ENCODE results near the gene NXPH2.
"Not testable (repeated sequence)": the region's sequence is repeated elsewhere in the genome, so short reads cannot be mapped to it uniquely, and the experiment has no call there.

Gene NXPH2

GRCh38 chr2:138648606-138649005 is 131.6 kb downstream of the NXPH2 start:
- Histone ChIP-seq H2AFZ (ENCODE audit: low read depth, low read length) (no peak overlapping the region), H3K36me3 (replicated peaks; ENCODE audit: low read depth, low read length) (no peaks in the 10 kb centered on the region), H3K4me2 (ENCODE audit: low read length) (no peak overlapping the region), H3K27me3 (ENCODE audit: low read depth, low read length) (no peaks in the 10 kb centered on the region), H4K20me1 (ENCODE audit: insufficient read depth, low read length) (no peaks in the 10 kb centered on the region), H3K9ac (ENCODE audit: low read length) (no peak overlapping the region), H3K4me1 (ENCODE audit: low read length) (no peaks in the 10 kb centered on the region), H3K9me3 (ENCODE audit: insufficient read depth, low read length) (no peaks in the 10 kb centered on the region), H3K79me2 (ENCODE audit: low read length) (no peaks in the 10 kb centered on the region), H3K4me3 (ENCODE audit: low read length) (no peak overlapping the region), H3K27ac (ENCODE audit: low read length) (no peak overlapping the region)
- TF ChIP-seq CTCF (IDR thresholded peaks at IDR 0.05; ENCODE audit: low read depth, low read length) (no peak), EZH2phosphoT487 (IDR thresholded peaks at IDR 0.05; ENCODE audit: low read depth) (no peak)

GRCh38 chr2:138644776-138645175 is 135.4 kb downstream of the NXPH2 start:
- not testable (repeated sequence) for H4K20me1 ChIP-seq (ENCODE audit: insufficient read depth, low read length); H2AFZ ChIP-seq (ENCODE audit: low read depth, low read length); H3K9me3 ChIP-seq (ENCODE audit: insufficient read depth, low read length); H3K4me2 ChIP-seq (ENCODE audit: low read length); H3K27me3 ChIP-seq (ENCODE audit: low read depth, low read length); H3K4me1 ChIP-seq (ENCODE audit: low read length); H3K36me3 ChIP-seq (replicated peaks; ENCODE audit: low read depth, low read length); H3K79me2 ChIP-seq (ENCODE audit: low read length); H3K9ac ChIP-seq (ENCODE audit: low read length); H3K27ac ChIP-seq (ENCODE audit: low read length); H3K4me3 ChIP-seq (ENCODE audit: low read length)

GRCh38 chr2:138640921-138641676 is 139.1 kb downstream of the NXPH2 start:
- no peaks in the 10 kb centered on the region for H3K4me1 ChIP-seq (ENCODE audit: low read length)

GRCh38 chr2:138637686-138638085 is 142.5 kb downstream of the NXPH2 start:
- Histone ChIP-seq H3K27me3 (ENCODE audit: low read depth, low read length) (peaks cover 8% of the 10 kb centered on the region; the same call in 1 of the 2 replicates), H3K4me2 (ENCODE audit: low read length) (no peak overlapping the region), H3K9me3 (ENCODE audit: insufficient read depth, low read length) (no peaks in the 10 kb centered on the region), H3K27ac (ENCODE audit: low read length) (no peak overlapping the region), H2AFZ (ENCODE audit: low read depth, low read length) (no peak overlapping the region), H3K4me3 (ENCODE audit: low read length) (no peak overlapping the region), H3K36me3 (replicated peaks; ENCODE audit: low read depth, low read length) (no peaks in the 10 kb centered on the region), H3K9ac (ENCODE audit: low read length) (no peak overlapping the region), H4K20me1 (ENCODE audit: insufficient read depth, low read length) (no peaks in the 10 kb centered on the region), H3K79me2 (ENCODE audit: low read length) (no peaks in the 10 kb centered on the region), H3K4me1 (ENCODE audit: low read length) (no peaks in the 10 kb centered on the region)
- TF ChIP-seq EZH2phosphoT487 (IDR thresholded peaks at IDR 0.05; ENCODE audit: low read depth): no peak
- TF ChIP-seq CTCF (IDR thresholded peaks at IDR 0.05; ENCODE audit: low read depth, low read length): no peak

More at GRCh38 chr2:138640921-138641676, 139.1 kb downstream of the NXPH2 start:
- TF ChIP-seq CTCF (IDR thresholded peaks at IDR 0.05; ENCODE audit: low read depth, low read length): no peak
- TF ChIP-seq EZH2phosphoT487 (IDR thresholded peaks at IDR 0.05; ENCODE audit: low read depth): no peak
- Histone ChIP-seq H3K27me3 (ENCODE audit: low read depth, low read length) (peaks cover 8% of the 10 kb centered on the region; the same call in 1 of the 2 replicates), H4K20me1 (ENCODE audit: insufficient read depth, low read length) (no peaks in the 10 kb centered on the region), H3K79me2 (ENCODE audit: low read length) (no peaks in the 10 kb centered on the region), H3K9me3 (ENCODE audit: insufficient read depth, low read length) (no peaks in the 10 kb centered on the region), H3K36me3 (replicated peaks; ENCODE audit: low read depth, low read length) (no peaks in the 10 kb centered on the region), H3K4me3 (ENCODE audit: low read length) (no peak overlapping the region), H3K4me2 (ENCODE audit: low read length) (no peak overlapping the region), H2AFZ (ENCODE audit: low read depth, low read length) (no peak overlapping the region), H3K27ac (ENCODE audit: low read length) (no peak overlapping the region), H3K9ac (ENCODE audit: low read length) (no peak overlapping the region)

Data from OCI-LY3 (cell line).